ENCODE results near the gene AVPR1A.

Gene AVPR1A

GRCh38 chr12:63095369-63095980 lies 55.5 kb downstream of the AVPR1A start:
- no peak for DNase-seq (ENCODE audit: low read depth)

DNA sequence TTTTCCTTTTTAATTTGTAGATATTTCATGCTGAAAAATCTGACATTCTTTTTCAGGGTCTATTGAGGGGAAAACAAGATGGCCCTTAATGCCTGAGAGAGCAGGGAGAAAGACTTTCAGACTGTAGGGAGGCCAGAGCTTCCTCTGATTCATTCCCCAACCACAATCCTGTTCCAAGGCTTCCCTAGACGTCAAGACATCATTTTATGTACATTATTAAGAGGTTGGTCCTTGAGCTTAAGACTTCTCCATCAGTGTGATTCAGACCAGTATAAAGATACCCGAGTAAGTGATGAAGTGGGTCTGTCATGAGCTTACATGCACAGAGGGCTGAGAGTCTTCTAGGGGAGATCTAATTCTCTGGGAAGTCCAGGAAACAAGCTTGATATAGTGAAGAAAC lies 57.3 kb downstream of the AVPR1A start:
- no peak for DNase-seq (ENCODE audit: low read depth)

GRCh38 chr12:63093084-63093483 lies 57.9 kb downstream of the AVPR1A start:
- DNase-seq (ENCODE audit: low read depth): no peak

Data from HS-5 (cell line).